Cerebellar cortex (tissue), 1 donor: ENCODE results near the gene P2RY12.
A peak's percentile ranks its signal among the peaks of the same experiment; 100 is the strongest.
"Not testable (repeated sequence)": the region's sequence is repeated elsewhere in the genome, so short reads cannot be mapped to it uniquely, and the experiment has no call there.

Experiments
- DNase-seq: peaks from one replicate; pipeline ENCODE4 v3.0.0-alpha.2; 2015; ENCODE audit warnings: low spot score

P2RY12 gene

GRCh38 chr3:151393146-151393830 is 8.7 kb upstream of the P2RY12 start:
- DNase-seq: no peak

GRCh38 chr3:151392191-151392590 is 7.6 kb upstream of the P2RY12 start:
- not testable (repeated sequence) for DNase-seq

- DNase-seq: no peak
Observed at GRCh38 chr3:151391720-151392119, 7.2 kb upstream of the P2RY12 start.

- DNase-seq: no peak
Observed at GRCh38 chr3:151387842-151388241, 3.3 kb upstream of the P2RY12 start.

- no peak for DNase-seq
Observed at GRCh38 chr3:151387432-151387831, 2.9 kb upstream of the P2RY12 start.

- DNase-seq: no peak
Observed at GRCh38 chr3:151386056-151386455, 1.5 kb upstream of the P2RY12 start.

- no peak for DNase-seq
Observed at GRCh38 chr3:151383956-151384355, 597 bp downstream of the P2RY12 start.

- no peak for DNase-seq
Observed at GRCh38 chr3:151383111-151383510, 1.4 kb downstream of the P2RY12 start.

GRCh38 chr3:151382671-151383070 is 1.9 kb downstream of the P2RY12 start:
- DNase-seq: no peak

GRCh38 chr3:151379083-151379734 is 5.3 kb downstream of the P2RY12 start:
- DNase-seq: peak; percentile 10

- DNase-seq: no peak
Observed at GRCh38 chr3:151377768-151378385, 6.7 kb downstream of the P2RY12 start.

- no peak for DNase-seq
Observed at GRCh38 chr3:151372063-151372820, 12.3 kb downstream of the P2RY12 start.

- DNase-seq: no peak
Observed at GRCh38 chr3:151371526-151371925, 13.0 kb downstream of the P2RY12 start.

- DNase-seq: no peak
Observed at GRCh38 chr3:151367448-151367847, 17.1 kb downstream of the P2RY12 start.

GRCh38 chr3:151366993-151367392 is 17.6 kb downstream of the P2RY12 start:
- DNase-seq: no peak

- DNase-seq: no peak
Observed at GRCh38 chr3:151362751-151363174, 21.8 kb downstream of the P2RY12 start.

- DNase-seq: no peak
Observed at GRCh38 chr3:151357463-151357850, 27.1 kb downstream of the P2RY12 start.

- DNase-seq: no peak
Observed at GRCh38 chr3:151356794-151357462, 27.6 kb downstream of the P2RY12 start.

GRCh38 chr3:151351648-151352047 is 32.9 kb downstream of the P2RY12 start:
- DNase-seq: no peak

- DNase-seq: no peak
Observed at GRCh38 chr3:151351219-151351618, 33.3 kb downstream of the P2RY12 start.

- no peak for DNase-seq
Observed at GRCh38 chr3:151350656-151351055, 33.9 kb downstream of the P2RY12 start.

- no peak for DNase-seq
Observed at GRCh38 chr3:151347432-151347831, 37.1 kb downstream of the P2RY12 start.
